CD8-positive, alpha-beta memory T cell (primary cell): ENCODE measurements around the gene DYNLT1. TPM values are rescaled to one million over a fixed set of nuclear protein-coding genes. Genes with fewer than 3 reads are reported as not detected.
A peak's percentile ranks its signal among the peaks of the same experiment; 100 is the strongest.
"Not testable (repeated sequence)": the region's sequence is repeated elsewhere in the genome, so short reads cannot be mapped to it uniquely, and the experiment has no call there.

Experiments used
- CTCF ChIA-PET: fragments of 350-600 bp; sonication (Branson Sonifier 250); formaldehyde crosslinking; loops from one replicate; lab custom pipeline; 2021; ENCODE audit warnings: antibody characterized with exemption; lab: Charles Lee
- POLR2A ChIA-PET: fragments of 350-600 bp; sonication (Branson Sonifier 250); formaldehyde crosslinking; loops from one replicate; lab custom pipeline; 2021; ENCODE audit warnings: antibody characterized with exemption; lab: Charles Lee
- DNase-seq, 5 donors: peaks; one replicate each; pipeline versions ENCODE4 v3.0.0 to v3.0.0-alpha.2; 2020 to 2022; ENCODE audit warnings: mixed read lengths in 1 of 5
- H3K27ac ChIP-seq: one replicate; pipeline ENCODE4 v1.7.0; 2013; ENCODE audit warnings: low read depth, mild to moderate bottlenecking, low read length, moderate library complexity
- H3K27me3 ChIP-seq: 2 replicates; pipeline ENCODE4 v1.7.0; 2013; ENCODE audit warnings: low read length, mild to moderate bottlenecking; ENCODE audit not compliant: insufficient read depth, poor library complexity, severe bottlenecking
- H3K36me3 ChIP-seq: 2 replicates; pipeline ENCODE4 v1.7.0; 2013; ENCODE audit warnings: mild to moderate bottlenecking, low read length, moderate library complexity; ENCODE audit not compliant: insufficient read depth
- H3K4me1 ChIP-seq: 2 replicates; pipeline ENCODE4 v1.7.0; 2013; ENCODE audit warnings: mild to moderate bottlenecking, low read length, moderate library complexity; ENCODE audit not compliant: insufficient read depth
- H3K4me3 ChIP-seq: 2 replicates; pipeline ENCODE4 v1.7.0; 2013; ENCODE audit warnings: mild to moderate bottlenecking, low read length
- H3K9me3 ChIP-seq: 2 replicates; pipeline ENCODE4 v1.7.0; 2013; ENCODE audit warnings: mild to moderate bottlenecking, low read length
- H3K27ac Mint-ChIP-seq, 8 donors: one replicate each; pipeline ENCODE4 v1.8.0; 2020 to 2021; ENCODE audit warnings: mixed read lengths in 8 of 8, mild to moderate bottlenecking in 6 of 8, inconsistent platforms in 3 of 8, moderate library complexity in 3 of 8
- H3K27me3 Mint-ChIP-seq, 2 donors: one replicate each; pipeline ENCODE4 v1.8.0; 2020 to 2021; ENCODE audit warnings: mixed read lengths in 2 of 2, mild to moderate bottlenecking in 1 of 2, moderate library complexity in 1 of 2
- H3K36me3 Mint-ChIP-seq, 3 donors: one replicate each; pipeline ENCODE4 v1.8.0; 2020 to 2021; ENCODE audit warnings: mixed read lengths in 3 of 3, inconsistent platforms in 1 of 3, mild to moderate bottlenecking in 1 of 3
- H3K4me1 Mint-ChIP-seq, 3 donors: one replicate each; pipeline ENCODE4 v1.8.0; 2020 to 2021; ENCODE audit warnings: mixed read lengths in 3 of 3, inconsistent platforms in 1 of 3, mild to moderate bottlenecking in 1 of 3
- H3K4me3 Mint-ChIP-seq, 7 donors: one replicate each; pipeline ENCODE4 v1.8.0; 2020 to 2021; ENCODE audit warnings: mixed read lengths in 7 of 7, mild to moderate bottlenecking in 6 of 7, moderate library complexity in 4 of 7, inconsistent platforms in 2 of 7
- H3K9me3 Mint-ChIP-seq, 5 donors: one replicate each; pipeline ENCODE4 v1.8.0; 2020 to 2022; ENCODE audit warnings: mixed read lengths in 5 of 5, mild to moderate bottlenecking in 3 of 5, moderate library complexity in 2 of 5, inconsistent platforms in 1 of 5
- polyA plus RNA-seq: library from polyadenylated mRNA; unstranded; fragments of 300-500 nt; fragmentation: Illumina TruSeq; gene quantifications from one replicate; pipeline ENCODE4 v1.2.3, GENCODE V29; 2021
- total RNA-seq, 2 experiments: library from RNA; stranded (reverse); gene quantifications; one replicate each; pipeline ENCODE4 v1.2.3, GENCODE V29; 2021

DYNLT1 gene
- total and polyA plus RNA-seq, 3 experiments from 2014 or later: 83.2 to 103 (median 94.8) TPM

DNA sequence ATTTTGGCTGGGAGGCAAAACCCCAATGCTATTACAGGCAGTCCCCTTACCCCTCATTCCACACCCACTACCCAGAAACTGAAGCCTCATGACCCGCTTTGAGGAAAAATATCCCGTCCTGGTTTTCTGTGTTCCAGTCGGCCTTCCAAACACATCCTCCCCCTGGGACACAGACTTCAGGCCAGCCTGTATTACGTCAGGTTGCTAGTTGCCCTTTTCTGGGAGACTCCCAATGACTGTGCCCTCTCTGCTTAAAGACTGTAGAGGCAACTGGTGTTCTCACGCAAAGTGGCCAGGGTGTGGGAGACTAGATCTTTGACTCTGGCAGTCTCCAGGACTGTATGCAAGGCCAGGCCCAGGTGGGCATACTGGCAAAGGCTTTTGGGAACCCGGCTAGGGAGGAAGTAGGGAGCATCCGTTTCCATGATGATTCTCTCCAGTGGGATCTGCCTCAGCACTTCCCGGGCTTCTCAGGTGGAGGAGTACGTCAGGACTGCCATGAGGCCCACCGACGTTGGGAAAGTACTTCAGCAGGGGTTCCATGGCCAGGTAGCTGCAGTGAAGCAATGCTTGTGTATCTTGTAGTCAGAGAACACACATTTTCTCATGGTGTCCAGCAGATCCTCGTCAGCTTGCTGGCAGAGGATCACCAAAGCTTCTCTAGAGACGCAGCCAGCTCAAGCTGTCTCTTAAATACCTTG is 34.9 kb downstream of the DYNLT1 start:
- Histone ChIP-seq H3K9me3 (no peaks in the 10 kb centered on the region), H3K4me1 (no peaks in the 10 kb centered on the region), H3K4me3 (no peak overlapping the region), H3K27ac (no peak overlapping the region), H3K36me3 (peaks cover 64% of the 10 kb centered on the region), H3K27me3 (no peaks in the 10 kb centered on the region)
- POLR2A ChIA-PET: interaction anchor here (0.7 kb wide), 1 partner anchor 35 kb away, joined by 3 read pairs; no protein-coding TSS in a partner anchor
- Mint-ChIP-seq H3K27ac (peak overlapping the region in 2 of 8 donors; percentile 33 to 69), H3K27me3 (peaks cover 0 to 3% of the 10 kb centered on the region in 2 donors), H3K4me1 (peaks cover 5 to 11% (median 5%) of the 10 kb centered on the region in 3 donors), H3K36me3 (peaks cover 13 to 93% (median 28%) of the 10 kb centered on the region in 3 donors), H3K4me3 (no peak overlapping the region), H3K9me3 (peaks cover 0 to 2% (median 0%) of the 10 kb centered on the region in 5 donors)
- CTCF ChIA-PET: interaction anchor here (1.2 to 1.4 kb wide), 2 partner anchors 42 to 525 kb away, joined by 3 read pairs; no protein-coding TSS in a partner anchor
- DNase-seq: no peak

DNA sequence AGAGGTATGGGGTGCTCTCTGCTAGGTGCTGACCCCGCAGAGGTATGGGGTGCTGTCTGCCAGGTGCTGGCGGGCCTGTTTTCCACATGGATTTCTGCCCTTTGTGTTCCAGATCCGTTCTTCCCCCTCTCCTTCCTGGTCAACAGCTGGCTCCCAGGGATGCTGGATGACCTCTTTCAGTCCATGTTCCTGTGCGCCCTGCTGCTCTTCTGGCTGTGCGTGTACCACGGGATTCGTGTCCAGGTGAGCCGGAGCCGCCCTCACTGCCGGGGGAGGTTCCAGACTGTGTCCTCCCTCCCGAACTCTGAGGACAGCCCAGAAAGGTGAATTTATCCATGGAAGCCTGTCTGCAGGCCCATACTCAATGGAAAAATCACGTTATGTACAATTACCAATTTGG is 36.3 kb downstream of the DYNLT1 start:
- H3K4me3 ChIP-seq: no peak overlapping the region
- Mint-ChIP-seq H3K27me3 (peaks cover 0 to 3% of the 10 kb centered on the region in 2 donors), H3K4me3 (no peak overlapping the region), H3K4me1 (peaks cover 10 to 21% (median 15%) of the 10 kb centered on the region in 3 donors), H3K36me3 (peaks cover 7 to 93% (median 27%) of the 10 kb centered on the region in 3 donors), H3K9me3 (no peaks in the 10 kb centered on the region), H3K27ac (peak overlapping the region in 1 of 8 donors; percentile 47)
- H3K4me1 ChIP-seq: no peaks in the 10 kb centered on the region
- peaks cover 66% of the 10 kb centered on the region for H3K36me3 ChIP-seq
- no peak for DNase-seq
- no peak overlapping the region for H3K27ac ChIP-seq
- POLR2A ChIA-PET: no interaction called here
- H3K9me3 ChIP-seq: no peaks in the 10 kb centered on the region
- H3K27me3 ChIP-seq: no peaks in the 10 kb centered on the region
- CTCF ChIA-PET: interaction anchor here (1.0 to 1.1 kb wide), 2 partner anchors 13 to 83 kb away, joined by 3 to 5 read pairs; no protein-coding TSS in a partner anchor

DNA sequence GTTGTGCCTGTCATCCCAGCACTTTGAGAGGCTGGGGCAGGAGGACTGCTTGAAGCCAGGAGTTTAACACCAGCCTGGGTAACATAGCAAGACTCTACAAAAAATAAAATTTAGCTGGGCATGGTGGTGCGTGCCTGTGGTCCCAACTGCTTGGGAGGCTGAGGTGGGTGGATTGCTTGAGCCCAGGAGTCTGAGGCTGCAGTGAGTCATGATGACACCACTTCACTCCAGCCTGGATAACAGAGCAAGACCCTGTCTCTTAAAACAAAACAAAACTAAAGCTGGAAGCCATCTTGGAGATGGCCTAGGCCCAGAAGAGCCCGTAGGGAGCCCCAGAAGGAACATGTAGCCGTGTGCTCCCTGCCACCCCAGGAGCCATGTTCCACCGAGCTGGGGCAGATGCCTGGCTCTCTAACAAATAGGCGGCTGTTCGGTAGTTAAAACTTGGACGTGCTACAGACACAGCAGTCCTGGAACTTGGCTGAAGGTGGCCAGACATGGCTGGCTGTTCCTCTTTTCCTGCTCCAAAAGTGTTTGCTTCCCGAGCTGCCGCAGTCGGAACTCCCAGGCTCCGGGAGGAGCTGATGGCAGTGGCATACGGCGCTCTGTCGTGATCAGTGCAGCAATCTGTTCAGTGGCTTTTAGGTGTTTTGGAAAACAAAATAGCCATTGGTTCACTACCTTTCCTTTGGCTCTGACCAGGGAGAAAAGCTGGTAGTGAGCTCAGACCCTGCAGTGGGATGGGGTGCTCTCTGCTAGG is 37.0 kb downstream of the DYNLT1 start:
- POLR2A ChIA-PET: no interaction called here
- no peaks in the 10 kb centered on the region for H3K9me3 Mint-ChIP-seq
- peaks cover 7 to 93% (median 27%) of the 10 kb centered on the region in 3 donors for H3K36me3 Mint-ChIP-seq
- no peaks in the 10 kb centered on the region for H3K9me3 ChIP-seq
- H3K27ac ChIP-seq: no peak overlapping the region
- H3K27me3 Mint-ChIP-seq: peaks cover 0 to 3% of the 10 kb centered on the region in 2 donors
- H3K4me1 Mint-ChIP-seq: peaks cover 15 to 21% (median 15%) of the 10 kb centered on the region in 3 donors
- H3K4me3 Mint-ChIP-seq: no peak overlapping the region
- H3K27ac Mint-ChIP-seq: no peak overlapping the region
- no peaks in the 10 kb centered on the region for H3K4me1 ChIP-seq
- CTCF ChIA-PET: interaction anchor here (1.0 to 1.2 kb wide), 3 partner anchors 14 to 386 kb away, joined by 3 to 5 read pairs (median 3); no protein-coding TSS in a partner anchor
- peaks cover 66% of the 10 kb centered on the region for H3K36me3 ChIP-seq
- no peak overlapping the region for H3K4me3 ChIP-seq
- no peaks in the 10 kb centered on the region for H3K27me3 ChIP-seq
- DNase-seq: no peak

DNA sequence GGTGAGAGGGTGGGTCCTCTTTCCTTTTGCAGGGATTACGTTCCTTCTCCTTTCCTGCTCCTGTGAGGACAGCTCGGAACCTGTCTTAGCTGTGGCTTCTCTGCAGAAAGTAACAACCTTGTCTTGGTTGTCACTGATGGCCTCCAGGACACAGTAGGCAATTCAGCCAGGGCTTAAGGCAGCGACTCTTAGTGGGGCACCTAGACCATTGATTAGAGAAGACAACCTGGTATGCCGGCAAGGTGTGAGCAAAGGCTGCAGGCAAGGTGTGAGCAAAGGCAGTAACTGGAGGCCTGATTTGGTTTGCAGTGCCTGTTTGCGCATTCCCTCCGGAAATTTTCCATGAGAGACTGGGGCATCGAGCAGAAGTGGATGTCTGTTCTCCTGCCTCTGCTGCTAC is 37.6 kb downstream of the DYNLT1 start:
- Mint-ChIP-seq H3K4me3 (no peak overlapping the region), H3K4me1 (peaks cover 15 to 21% (median 20%) of the 10 kb centered on the region in 3 donors), H3K36me3 (peaks cover 7 to 93% (median 25%) of the 10 kb centered on the region in 3 donors), H3K27me3 (peaks cover 0 to 3% of the 10 kb centered on the region in 2 donors), H3K9me3 (no peaks in the 10 kb centered on the region), H3K27ac (peak overlapping the region in 2 of 8 donors; percentile 17 to 36)
- Histone ChIP-seq H3K4me1 (no peaks in the 10 kb centered on the region), H3K9me3 (no peaks in the 10 kb centered on the region), H3K36me3 (peaks cover 62% of the 10 kb centered on the region), H3K4me3 (no peak overlapping the region), H3K27me3 (no peaks in the 10 kb centered on the region), H3K27ac (no peak overlapping the region)
- POLR2A ChIA-PET: no interaction called here
- CTCF ChIA-PET: interaction anchor here (1.1 to 4.0 kb wide), 3 partner anchors 84 to 393 kb away, joined by 3 to 12 read pairs (median 5); no protein-coding TSS in a partner anchor
- DNase-seq: no peak

DNA sequence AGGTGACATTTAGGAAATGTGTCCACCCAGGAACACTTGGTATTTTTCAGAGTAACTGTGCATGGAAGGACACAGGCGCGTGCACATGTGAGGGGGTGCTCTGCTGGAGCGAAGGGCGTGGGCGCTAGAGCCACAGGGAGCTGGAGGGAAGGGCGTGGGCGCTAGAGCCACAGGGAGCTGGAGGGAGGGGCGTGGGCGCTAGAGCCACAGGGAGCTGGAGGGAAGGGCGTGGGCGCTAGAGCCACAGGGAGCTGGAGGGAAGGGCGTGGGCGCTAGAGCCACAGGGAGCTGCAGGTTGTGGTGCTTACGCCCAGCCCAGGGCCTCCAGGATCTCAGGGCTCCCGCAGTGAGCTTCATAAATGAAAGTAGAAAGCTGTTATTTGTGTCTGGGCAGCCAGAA is 38.5 kb downstream of the DYNLT1 start:
- H3K36me3 Mint-ChIP-seq: peaks cover 2 to 89% (median 20%) of the 10 kb centered on the region in 3 donors
- POLR2A ChIA-PET: not testable (repeated sequence)

DNA sequence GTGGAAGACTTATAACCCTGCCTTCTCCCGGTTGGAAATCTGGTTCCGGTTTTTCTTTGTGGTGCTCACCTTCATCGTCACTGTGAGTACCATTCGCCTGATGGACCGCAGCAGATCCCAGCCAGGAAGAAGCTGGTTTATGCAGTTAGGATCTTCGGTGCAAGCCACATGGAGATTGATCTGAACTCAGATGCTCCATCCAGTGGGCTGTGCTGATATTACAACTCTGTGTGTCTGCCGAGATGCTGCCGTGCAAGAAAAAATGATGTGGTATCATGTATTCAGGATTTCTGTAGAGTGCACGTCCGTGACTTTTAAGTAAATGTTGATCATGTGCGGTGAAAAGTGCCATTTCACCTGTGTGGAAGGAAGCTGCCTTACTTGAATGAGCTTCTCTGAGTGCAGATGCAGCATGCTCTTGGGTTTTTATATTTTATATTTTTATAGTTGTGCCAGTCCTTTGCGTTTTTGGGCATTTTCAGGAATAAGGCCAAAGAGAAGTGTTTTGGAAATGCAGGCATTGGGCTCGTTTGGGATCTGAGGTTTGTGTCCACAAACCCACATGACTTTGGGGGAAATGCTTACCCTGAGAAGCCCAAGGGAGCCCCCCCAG is 39.2 kb downstream of the DYNLT1 start:
- Histone ChIP-seq H3K9me3 (no peaks in the 10 kb centered on the region), H3K4me1 (no peaks in the 10 kb centered on the region), H3K27ac (no peak overlapping the region), H3K4me3 (no peak overlapping the region), H3K27me3 (no peaks in the 10 kb centered on the region), H3K36me3 (peaks cover 52% of the 10 kb centered on the region)
- Mint-ChIP-seq H3K27me3 (no peaks in the 10 kb centered on the region), H3K4me1 (peaks cover 12 to 22% (median 16%) of the 10 kb centered on the region in 3 donors), H3K4me3 (no peak overlapping the region), H3K36me3 (peaks cover 0 to 87% (median 20%) of the 10 kb centered on the region in 3 donors), H3K9me3 (no peaks in the 10 kb centered on the region), H3K27ac (peak overlapping the region in 4 of 8 donors; percentile 22 to 63 (median 52))
- CTCF ChIA-PET: interaction anchor here (0.9 to 4.0 kb wide), 7 partner anchors 10 to 391 kb away, joined by 3 to 12 read pairs (median 3); no protein-coding TSS in a partner anchor
- DNase-seq: peak in 4 of 5 donors; percentile 11 to 41 (median 28)
- POLR2A ChIA-PET: no interaction called here

More for the DNA sequence above, 38.5 kb downstream of the DYNLT1 start:
- H3K27ac ChIP-seq, H3K27me3 Mint-ChIP-seq, H3K9me3 Mint-ChIP-seq, H3K4me3 ChIP-seq, DNase-seq, H3K4me1 ChIP-seq, H3K4me3 Mint-ChIP-seq, H3K27me3 ChIP-seq, H3K9me3 ChIP-seq: not testable (repeated sequence)
- H3K36me3 ChIP-seq: peaks cover 58% of the 10 kb centered on the region
- CTCF ChIA-PET: interaction anchor here (1.2 to 4.0 kb wide), 7 partner anchors 11 to 392 kb away, joined by 3 to 12 read pairs (median 3); no protein-coding TSS in a partner anchor
- peaks cover 12 to 22% (median 16%) of the 10 kb centered on the region in 3 donors for H3K4me1 Mint-ChIP-seq
- peak overlapping the region in 2 of 8 donors; percentile 45 to 61 for H3K27ac Mint-ChIP-seq

DNA sequence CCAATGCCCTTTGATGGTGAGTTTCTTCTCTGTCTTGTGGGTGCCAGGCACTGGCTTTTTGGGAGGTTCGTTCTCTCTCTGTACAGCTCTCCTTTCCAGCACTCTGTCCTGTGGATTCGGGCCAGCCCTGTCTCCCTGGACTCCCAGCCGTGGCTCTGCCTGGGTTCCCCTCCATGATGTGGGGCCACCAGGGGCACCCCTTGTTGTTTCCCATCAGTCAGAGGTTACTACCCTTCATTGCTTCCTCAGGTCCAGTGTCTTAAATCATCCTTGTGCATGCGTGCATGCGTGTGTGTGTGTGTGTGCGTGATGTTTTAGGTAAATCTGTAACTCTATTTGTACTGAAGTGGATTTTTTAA is 40.5 kb downstream of the DYNLT1 start:
- Mint-ChIP-seq H3K4me3 (no peak overlapping the region), H3K36me3 (peaks cover 0 to 83% (median 14%) of the 10 kb centered on the region in 3 donors), H3K27me3 (no peaks in the 10 kb centered on the region), H3K9me3 (no peaks in the 10 kb centered on the region), H3K27ac (peak overlapping the region in 5 of 8 donors; percentile 3 to 68 (median 36)), H3K4me1 (peaks cover 12 to 22% (median 16%) of the 10 kb centered on the region in 3 donors)
- DNase-seq: no peak
- Histone ChIP-seq H3K4me3 (no peak overlapping the region), H3K9me3 (no peaks in the 10 kb centered on the region), H3K27me3 (no peaks in the 10 kb centered on the region), H3K27ac (no peak overlapping the region), H3K4me1 (no peaks in the 10 kb centered on the region), H3K36me3 (peaks cover 39% of the 10 kb centered on the region)
- ChIA-PET POLR2A (no interaction called here), CTCF (interaction anchor here (1.1 to 4.0 kb wide), 3 partner anchors 9 to 390 kb away, joined by 4 to 12 read pairs (median 7); no protein-coding TSS in a partner anchor)
